Adrenal gland (tissue), 5 donors: ENCODE data around the gene SDK1.

Experiments used
- CTCF ChIP-seq, 6 experiments: fragments of 450-650 bp in 4 of 6; fragments of 200-600 bp in 2 of 6; sonication (generic) in 1 of 6; IDR thresholded peaks; 1 replicate in 5 of 6; 2 replicates in 1 of 6; pipeline versions ENCODE4 v1.5.1 to v1.8.0; 2016 to 2021; ENCODE audit warnings: antibody characterized with exemption in 6 of 6, mild to moderate bottlenecking in 2 of 6, moderate library complexity in 1 of 6
- POLR2A ChIP-seq, 2 donors: fragments of 450-650 bp; IDR thresholded peaks; one replicate each; pipeline ENCODE4 v1.6.1; 2017; ENCODE audit warnings: antibody characterized with exemption in 2 of 2, mild to moderate bottlenecking in 2 of 2, moderate library complexity in 1 of 2
- donor health status: DM: no; HTN: no; CAD: no.

- TF ChIP-seq POLR2A (IDR thresholded peaks at IDR 0.05) (no peak), CTCF (IDR thresholded peaks at IDR 0.05) (no peak)
Observed at GRCh38 chr7:4205828-4206227, 904.8 kb downstream of the SDK1 start.
